Inferior parietal cortex (tissue), 1 donor: ENCODE results near the gene SCAND1.

ENCODE experiments used
- DNase-seq: peaks from one replicate; pipeline ENCODE4 v3.0.0-alpha.2; 2016; ENCODE audit errors: extremely low spot score

Gene SCAND1

DNA sequence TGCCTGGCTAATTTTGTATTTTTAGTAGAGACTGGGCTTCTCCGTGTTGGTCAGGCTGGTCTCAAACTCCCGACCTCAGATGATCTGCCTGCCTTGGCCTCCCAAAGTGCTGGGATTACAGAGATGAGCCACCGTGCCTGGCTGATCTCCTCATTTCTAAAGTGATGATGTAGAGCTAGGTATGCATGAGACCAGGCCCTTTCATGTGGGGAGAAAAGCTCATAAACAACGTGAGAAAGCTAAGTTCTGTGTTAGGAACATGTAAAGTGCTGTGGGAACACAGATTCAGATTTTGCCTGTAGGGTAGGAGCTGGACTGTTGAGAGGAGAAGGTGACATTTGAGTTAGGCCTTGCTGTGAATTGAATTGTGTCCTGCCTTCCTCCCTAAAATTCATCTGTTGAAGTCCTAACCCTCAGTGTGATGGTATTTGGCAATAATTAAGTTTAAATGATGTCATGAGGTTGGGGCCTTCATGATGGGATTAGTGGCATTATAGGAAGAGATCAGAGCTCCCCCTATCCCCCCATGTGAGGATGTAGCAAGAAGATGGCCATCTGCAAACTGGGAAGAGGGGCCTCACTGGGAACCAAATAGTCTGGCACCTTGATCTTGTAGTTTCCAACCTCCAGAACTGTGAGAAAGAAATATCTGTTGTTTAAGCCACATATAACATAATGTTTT is 49.2 kb downstream of the SCAND1 start:
- no peak for DNase-seq

DNA sequence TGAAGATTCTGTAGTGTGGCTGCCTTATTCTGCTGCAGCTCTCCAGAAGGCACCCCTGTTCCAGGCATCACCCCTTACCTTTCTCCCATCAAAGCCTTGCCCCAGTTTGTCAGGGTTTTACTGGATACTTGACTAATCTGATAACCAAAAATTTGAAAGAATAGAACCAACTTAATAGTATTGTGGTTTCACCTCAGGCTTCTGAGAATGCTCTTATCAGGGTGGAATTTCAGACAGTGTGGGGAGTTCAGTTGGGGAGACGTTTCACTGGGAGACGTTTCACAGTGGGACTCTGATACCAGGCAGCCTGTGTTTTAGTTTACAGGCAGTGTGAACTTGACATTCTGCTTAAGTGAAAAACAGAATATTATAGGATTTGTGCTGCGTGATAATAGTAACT is 50.5 kb downstream of the SCAND1 start:
- DNase-seq = no peak
